ENCODE results near the gene PAIP1.
"Not testable (repeated sequence)": the region's sequence is repeated elsewhere in the genome, so short reads cannot be mapped to it uniquely, and the experiment has no call there.

PAIP1 gene, protein sequence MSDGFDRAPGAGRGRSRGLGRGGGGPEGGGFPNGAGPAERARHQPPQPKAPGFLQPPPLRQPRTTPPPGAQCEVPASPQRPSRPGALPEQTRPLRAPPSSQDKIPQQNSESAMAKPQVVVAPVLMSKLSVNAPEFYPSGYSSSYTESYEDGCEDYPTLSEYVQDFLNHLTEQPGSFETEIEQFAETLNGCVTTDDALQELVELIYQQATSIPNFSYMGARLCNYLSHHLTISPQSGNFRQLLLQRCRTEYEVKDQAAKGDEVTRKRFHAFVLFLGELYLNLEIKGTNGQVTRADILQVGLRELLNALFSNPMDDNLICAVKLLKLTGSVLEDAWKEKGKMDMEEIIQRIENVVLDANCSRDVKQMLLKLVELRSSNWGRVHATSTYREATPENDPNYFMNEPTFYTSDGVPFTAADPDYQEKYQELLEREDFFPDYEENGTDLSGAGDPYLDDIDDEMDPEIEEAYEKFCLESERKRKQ

DNA sequence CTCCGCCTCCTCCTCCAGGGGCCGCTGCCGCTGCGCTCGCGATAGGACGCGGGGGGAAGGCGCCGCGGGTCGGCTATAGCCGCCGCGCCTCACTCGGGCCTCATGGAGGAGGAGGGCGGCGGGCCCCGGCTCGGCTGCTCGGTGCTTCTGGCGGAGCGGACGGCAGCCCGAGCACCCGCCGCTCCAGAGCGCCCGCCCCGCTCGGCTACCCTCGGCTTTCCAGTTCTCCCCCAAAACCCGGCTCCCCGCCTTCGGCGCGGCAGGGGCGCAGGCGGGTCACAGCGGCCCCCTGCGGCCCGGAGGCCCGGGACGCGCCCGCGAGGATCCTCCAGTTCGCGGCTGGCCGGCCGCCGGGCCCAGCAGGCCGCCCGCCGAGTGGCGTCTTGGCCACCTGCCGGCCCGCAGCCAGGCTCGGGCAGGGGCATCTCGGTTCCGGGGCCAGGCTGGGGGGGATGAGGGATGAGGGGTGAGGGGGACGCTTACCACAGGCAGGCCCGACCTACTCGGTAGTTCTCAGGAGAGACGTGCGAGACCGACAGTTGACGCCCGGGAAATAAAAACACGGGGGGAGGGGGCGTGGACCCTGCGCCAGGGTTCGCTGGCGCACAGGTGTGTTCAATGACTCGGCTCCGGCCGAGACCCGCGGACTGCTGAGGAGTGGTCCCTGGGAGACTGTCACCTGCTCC, at the start of gene PAIP1:
Gene PAIP1, minus strand, starts transcription at position 221 of the 686 bp plus-strand sequence. CDS start 231 bp downstream, outside the sequence.
- DNase-seq: no peak

- no peak for DNase-seq
Measured at GRCh38 chr5:43606351-43606750, 49.5 kb upstream of the PAIP1 start.

GRCh38 chr5:43604699-43605098, 47.8 kb upstream of the PAIP1 start:
- no peak for DNase-seq

- DNase-seq: no peak
Measured at GRCh38 chr5:43603344-43604217, 46.7 kb upstream of the PAIP1 start.

DNA sequence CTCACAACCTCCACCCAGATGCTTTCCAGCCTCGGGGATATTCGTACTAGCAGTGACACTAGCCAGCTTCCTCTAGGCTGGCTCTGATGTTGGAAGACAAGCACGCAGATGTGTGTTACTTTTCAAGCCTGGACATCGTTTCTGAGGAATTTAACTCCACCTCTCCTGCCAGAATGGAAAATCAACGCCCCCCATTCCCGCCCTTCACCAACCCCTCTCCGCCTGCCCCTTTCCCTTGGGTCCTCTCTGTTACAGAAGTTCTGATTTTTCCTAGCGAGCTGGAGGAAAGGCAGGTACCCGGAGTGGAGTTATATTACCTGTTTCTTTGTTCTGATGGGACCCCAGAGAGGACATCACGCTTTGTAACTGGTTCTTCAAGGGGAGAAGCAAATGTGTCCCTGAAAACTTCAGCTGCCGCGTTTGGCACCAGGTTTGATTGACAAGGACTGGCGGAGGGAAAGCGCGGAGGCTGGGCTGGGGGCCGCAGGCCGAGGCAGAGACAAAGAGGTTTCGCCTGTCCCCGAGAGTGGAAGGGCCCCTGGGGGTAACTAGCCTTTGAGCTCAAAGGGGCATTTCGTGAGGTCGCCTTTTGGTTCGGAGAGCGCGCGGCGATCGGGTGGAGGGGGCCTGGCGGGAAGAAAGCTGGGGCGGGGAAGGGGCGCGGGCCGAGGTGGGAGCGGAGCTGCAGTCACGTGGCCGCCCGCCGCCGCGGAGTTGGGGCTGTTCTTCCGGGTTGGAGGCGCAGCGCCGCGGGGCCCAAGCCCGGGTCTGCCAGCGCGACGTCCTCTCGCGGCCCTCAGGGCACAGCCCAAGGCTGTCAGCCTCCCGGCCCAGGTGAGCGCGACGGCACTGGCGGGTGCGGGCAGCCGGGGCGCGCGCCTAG, 45.8 kb upstream of the PAIP1 start, which contains the start of gene NNT:
Gene NNT, plus strand, starts transcription at position 720 of the 883 bp plus-strand sequence. CDS start 6,016 bp downstream, outside the sequence.
- no peak for DNase-seq

GRCh38 chr5:43601454-43602260, 44.8 kb upstream of the PAIP1 start:
- no peak for DNase-seq

DNA sequence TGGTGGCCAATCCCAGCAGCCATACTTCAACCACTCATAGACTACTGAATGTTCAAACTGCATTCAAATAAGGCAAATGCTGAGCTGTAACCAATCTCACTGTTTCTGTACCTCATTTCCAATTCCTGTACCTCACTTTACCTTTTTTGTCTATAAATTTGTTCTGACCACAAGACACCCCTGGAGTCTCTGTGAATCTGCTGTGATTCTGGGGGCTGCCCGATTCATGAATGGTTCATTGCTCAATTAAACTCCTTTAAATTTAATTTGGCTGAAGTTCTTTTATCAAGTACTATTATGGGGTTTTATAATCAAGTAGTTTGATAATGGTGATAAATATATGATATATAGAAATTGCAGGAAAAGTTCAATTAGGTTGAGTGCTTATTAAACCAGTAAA, 42.0 kb upstream of the PAIP1 start:
- not testable (repeated sequence) for DNase-seq

GRCh38 chr5:43592363-43592762, 35.5 kb upstream of the PAIP1 start:
- no peak for DNase-seq

DNA sequence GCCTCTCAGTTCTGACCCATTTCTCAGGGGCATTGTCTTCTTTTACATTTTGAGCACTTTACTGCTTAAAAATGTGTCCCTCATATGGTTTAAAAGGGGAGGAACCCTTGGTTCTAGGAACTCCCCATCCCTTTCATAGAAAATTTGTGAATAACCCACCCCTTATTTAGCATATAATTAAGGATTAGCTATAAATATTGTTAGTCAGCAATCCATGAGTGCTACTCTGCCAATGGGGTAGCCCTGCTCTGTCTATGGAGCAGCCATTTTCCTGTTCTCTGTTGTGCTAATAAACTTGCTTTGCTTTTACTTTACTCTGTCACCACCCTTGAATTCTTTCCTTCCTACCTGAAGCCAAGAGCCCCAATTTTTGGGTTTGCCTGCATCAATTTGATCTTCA, 33.8 kb upstream of the PAIP1 start:
- no peak for DNase-seq

- DNase-seq: no peak
Measured at GRCh38 chr5:43589310-43589709, 32.4 kb upstream of the PAIP1 start.

DNA sequence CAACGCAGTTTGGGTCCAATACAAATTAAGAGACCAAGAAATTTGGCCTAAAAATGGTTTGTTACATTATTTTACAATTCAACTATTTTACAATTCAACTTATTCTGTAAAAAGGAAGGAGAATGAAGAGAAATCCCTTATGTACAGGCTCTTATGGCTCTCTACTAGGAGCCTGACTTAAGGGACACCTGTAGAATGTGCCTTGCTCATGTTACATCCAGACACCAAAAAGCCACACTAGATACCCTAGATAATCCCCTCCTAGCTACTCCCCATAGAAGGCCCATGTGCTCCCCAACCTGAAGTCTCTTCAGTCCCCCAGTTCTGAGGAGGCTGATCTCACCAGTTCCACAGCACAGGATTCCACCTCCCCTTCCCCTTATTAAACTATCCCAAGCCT, 32.0 kb upstream of the PAIP1 start:
- no peak for DNase-seq

- DNase-seq: no peak
Measured at GRCh38 chr5:43584166-43584699, 27.4 kb upstream of the PAIP1 start.

DNA sequence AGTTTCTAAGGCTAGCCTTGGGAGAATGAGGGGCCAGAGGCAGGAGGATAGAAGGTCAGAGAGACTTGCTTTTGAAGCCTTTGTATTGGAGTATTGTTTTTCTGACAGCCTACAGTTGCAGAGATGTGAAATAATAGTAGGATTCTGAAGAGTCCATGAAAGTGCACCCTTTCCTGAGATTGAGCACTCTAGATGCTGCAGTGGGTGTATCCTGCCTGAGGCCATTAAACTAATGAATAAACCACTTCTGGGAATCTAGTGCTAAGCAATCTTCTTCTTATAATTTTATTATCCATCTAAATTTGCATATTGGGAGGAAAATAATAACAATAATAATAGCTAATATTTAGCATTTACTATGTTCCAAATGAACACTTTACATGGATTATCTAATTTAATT, 26.8 kb upstream of the PAIP1 start:
- DNase-seq: no peak

DNA sequence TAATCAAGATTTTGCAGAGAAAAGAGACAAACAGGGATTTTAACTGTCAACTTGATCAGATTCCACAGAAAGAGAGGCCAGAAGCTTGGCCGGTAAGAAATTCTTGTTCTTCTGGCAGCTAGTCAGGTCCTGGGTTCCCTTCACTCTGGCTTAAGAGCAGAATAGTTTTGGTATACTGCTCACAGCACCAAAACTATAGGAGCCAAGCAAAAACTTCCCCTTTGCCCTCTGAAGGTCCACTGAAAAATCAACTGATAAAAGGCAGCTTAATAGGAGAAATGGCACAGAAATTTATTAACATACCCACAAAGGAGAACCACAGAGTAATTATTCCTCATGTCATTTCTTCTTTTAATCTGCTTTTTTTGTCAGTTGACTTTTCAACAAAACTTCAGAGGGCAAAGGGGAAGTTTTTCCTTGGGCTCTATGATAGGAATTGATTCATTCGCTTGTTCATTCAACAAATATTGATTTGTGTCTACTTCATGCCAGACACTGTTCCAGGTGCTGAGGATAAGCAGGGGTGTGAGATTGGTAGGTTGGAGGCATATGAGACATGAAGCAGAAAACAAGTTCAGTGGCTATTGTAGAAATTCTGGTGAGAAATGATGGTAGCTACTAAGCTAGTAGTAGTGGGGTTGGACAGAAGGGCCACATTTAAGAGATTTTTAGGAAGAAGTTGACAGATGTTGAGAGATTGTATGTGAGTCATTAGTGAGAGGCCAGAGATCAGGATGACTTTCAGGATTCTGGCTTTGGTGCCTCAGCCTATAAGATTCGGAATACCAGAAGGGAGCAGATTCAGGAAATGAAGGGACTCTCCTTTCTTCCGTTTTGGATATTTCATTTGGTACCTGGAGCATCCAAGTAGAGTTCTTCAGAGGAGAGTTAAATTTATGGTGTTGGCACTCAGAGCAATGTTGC, 25.5 kb upstream of the PAIP1 start:
- no peak for DNase-seq

DNA sequence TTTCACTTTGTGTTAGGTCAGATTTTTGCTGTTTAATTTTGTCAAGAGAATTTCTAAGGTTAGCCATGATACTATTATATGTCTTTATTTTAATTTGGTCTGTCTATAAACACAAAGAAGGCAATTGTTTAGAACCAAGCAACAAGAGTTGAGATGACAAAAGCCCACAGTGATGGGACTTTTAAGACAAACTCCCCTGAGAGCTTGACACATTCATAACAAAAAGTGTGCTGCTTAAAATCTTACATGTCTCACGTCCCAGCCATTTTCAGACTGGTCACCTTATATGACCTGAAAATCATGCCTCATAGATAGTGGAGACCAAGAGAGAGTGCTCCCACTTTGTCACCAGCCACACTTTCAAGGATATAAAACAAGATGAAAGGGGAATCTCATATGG, 24.5 kb upstream of the PAIP1 start:
- DNase-seq: no peak

GRCh38 chr5:43580402-43581210, 23.7 kb upstream of the PAIP1 start:
- DNase-seq: not testable (repeated sequence)

- DNase-seq: no peak
Measured at GRCh38 chr5:43573058-43573457, 16.2 kb upstream of the PAIP1 start.

DNA sequence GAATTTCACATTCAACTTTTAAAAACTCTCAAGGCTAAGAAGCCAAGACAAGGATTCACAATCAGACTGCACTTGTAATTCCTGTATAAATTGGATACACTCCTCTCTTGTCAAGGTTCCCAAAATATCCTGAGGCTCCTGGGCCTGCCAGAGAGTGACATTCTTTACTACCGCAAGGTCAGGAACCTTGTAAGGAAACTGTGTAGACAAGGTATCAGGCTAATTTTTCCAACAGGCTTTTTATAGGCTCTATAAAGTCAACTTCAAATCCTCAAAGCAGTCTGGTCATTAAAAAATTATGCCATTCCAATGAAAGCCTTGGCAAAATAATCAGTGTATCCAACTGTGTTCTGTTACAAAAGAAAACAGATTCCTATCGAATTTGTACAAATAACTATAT, 15.5 kb upstream of the PAIP1 start:
- DNase-seq: no peak

- DNase-seq: no peak
Measured at GRCh38 chr5:43571237-43571636, 14.4 kb upstream of the PAIP1 start.
